ENCODE measurements around the gene MLC1.

Gene MLC1

DNA sequence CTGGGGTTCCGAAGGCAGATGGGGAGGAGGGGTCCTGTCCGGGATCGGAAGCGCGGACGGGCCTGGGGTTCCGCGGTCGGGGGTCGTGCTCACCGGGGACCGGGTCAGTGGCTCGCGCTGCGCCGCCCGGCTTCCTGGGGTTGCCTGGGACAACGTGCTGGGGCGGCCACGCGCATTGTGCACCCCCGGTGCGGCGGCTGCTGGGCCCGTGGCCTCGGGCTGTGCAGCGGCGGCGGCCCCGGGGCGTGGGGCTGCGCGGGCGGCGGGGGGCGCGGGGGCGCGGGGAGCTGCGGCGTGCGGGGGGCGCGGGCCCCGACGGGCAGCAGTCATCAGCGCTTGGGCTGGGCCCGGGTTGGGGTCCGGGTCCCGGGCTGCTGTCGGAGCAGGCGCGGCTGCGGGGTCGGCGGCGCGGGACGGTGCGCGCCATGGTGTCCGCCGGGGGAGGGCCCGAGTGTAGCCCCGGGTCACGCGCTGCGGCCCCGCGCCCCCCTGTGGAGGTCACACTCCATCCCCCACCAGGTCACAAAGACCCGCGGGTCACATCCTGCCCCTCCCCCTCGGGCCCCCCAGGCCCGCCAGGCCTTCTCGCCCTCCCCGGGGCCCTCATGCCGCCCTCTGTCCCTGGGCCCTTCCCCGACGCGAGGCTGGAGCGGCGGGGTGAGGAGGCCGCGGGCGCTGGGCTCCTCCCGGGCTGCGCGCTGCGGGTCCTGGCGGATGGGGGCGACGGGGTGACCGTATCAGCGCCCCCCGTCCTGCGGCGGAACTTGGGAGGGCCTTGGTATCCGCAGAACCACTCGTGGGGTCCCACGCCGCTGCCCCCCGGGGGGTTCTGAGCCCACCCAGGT lies 26.9 kb downstream of the MLC1 start, which contains the start of gene TTLL8:
Gene TTLL8, minus strand, starts transcription at position 238 of the 845 bp plus-strand sequence.
- no peak for DNase-seq

DNA sequence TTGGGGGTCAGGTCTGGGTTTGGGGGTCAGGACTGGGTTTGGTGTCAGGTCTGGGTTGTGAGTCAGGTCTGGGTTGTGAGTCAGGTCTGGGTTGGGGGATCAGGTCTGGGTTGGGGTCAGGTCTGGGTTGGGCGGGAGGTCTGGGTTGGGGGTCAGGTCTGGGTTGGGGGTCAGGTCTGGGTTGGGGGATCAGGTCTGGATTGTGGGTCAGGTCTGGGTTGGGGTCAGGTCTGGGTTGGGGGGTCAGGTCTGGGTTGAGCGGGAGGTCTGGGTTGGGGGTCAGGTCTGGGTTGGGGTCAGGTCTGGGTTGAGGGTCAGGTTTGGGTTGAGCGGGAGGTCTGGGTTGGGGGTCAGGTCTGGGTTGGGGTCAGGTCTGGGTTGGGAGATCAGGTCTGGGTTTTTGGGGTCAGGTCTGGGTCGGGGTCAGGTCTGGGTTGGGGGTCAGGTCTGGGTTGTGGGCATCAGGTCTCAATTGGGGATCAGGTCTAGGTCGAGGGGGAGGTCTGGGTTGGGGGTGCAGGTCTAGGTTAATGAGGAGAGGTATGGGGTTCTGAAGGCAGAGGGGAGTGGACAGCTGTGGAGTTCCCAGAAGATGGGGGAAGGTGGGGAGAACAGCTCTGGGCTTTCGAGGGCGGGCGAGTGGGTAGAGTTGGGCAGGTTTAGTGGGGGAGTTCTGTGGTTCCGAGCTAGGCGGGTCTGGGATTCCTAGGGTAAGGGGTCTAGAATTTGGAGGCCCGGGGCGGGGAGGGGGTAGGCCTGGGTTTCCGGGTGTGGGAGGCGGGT lies 27.8 kb downstream of the MLC1 start:
- DNase-seq, result no peak

- no peak for DNase-seq
Observed at GRCh38 chr22:50056214-50056972, 28.8 kb downstream of the MLC1 start.

- DNase-seq, result no peak
Observed at GRCh38 chr22:50053861-50054260, 31.4 kb downstream of the MLC1 start.

DNA sequence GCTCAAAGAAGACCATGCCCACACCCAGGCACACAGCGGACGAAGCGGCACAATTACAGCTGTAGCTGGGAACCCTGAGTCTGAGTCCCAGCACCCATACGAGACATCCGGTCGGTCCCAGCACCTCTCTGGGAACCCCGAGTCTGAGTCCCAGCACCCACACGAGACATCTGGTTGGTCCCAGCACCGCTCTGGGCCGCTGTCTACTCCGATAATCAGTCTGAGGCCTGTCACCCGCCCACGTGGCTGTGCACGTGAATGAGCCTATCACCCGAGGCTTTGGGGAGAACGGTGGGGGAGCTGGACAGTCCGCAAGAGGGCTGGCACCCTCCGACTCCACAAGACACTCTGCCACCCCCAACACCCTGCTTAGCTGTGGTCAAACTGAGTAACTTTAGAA lies 33.3 kb downstream of the MLC1 start:
- no peak for DNase-seq

- DNase-seq, result no peak
Observed at GRCh38 chr22:50049299-50050195, 35.7 kb downstream of the MLC1 start.

DNA sequence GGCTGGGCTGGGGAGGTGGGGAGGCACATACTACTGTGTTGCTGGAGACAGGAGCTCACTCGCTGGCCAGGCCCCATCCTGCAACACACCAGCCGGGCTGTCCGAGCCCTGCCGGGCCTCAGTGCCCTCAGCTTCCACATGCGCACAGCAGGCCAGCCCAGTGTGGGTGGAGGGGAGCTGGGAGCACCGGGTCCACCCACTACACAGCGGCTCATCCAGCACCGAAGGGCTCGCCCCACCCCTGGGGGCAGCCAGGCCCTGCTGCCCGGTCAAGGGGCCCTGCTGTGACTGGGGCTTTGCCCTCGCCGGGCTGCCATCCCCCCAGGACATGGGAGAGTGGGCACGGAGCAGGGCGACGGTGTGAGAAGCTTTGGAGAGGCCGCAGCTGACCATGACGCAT lies 36.4 kb downstream of the MLC1 start:
- DNase-seq, result no peak

DNA sequence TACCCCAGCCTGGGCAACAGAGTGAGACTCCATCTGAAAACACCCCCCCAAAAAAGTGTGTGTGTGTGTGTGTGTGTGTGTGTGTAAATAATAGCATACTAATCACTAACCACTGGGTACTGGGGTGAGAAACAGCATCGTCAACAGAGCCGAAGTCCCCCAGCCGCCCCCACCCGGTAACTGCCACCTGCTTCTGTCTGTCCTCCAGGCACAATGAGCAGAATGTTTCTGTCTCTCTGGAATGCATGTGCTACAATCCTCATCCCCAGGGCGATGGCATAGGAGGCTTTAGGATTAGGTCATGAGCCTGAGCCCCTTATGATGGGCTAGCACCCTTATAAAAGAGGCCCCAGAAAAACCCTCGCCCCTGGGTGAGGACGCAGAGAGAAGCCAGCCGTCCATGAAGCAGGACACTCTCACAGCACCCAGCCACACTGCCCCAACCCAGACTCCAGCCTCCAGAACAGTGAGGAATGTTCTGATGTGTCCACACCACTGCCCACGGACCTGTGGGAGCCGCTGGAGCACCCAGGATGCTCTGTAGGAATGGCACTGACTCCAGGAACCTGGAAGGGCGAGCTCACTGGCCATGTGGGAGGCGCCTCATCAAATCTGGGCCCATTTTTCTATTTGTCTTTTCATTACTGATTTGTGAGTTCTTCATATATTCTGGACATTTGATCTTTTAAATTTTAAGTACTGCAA lies 37.0 kb downstream of the MLC1 start:
- DNase-seq, result no peak

- DNase-seq, result no peak
Observed at GRCh38 chr22:50047346-50047745, 37.9 kb downstream of the MLC1 start.

- no peak for DNase-seq
Observed at GRCh38 chr22:50046481-50047245, 38.6 kb downstream of the MLC1 start.

DNA sequence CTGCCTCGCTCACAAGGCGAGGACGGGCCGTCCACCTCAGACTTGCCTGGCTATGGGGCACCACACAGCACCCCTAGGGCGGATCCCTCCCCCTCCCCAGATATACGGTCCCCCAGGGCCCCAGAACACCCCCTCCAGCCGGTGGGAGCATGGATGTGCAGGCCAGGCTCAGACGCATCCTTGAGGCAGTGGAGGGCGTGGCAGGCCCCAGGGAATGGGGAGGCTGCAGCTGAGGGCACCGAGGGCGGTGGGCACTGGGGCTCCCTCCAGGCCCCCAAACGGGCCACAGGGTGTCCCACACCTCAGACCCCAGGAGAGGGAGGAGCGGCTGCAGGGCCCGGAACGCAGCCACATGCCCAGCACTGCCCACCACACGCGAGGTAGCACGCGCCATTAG lies 39.2 kb downstream of the MLC1 start:
- no peak for DNase-seq

DNA sequence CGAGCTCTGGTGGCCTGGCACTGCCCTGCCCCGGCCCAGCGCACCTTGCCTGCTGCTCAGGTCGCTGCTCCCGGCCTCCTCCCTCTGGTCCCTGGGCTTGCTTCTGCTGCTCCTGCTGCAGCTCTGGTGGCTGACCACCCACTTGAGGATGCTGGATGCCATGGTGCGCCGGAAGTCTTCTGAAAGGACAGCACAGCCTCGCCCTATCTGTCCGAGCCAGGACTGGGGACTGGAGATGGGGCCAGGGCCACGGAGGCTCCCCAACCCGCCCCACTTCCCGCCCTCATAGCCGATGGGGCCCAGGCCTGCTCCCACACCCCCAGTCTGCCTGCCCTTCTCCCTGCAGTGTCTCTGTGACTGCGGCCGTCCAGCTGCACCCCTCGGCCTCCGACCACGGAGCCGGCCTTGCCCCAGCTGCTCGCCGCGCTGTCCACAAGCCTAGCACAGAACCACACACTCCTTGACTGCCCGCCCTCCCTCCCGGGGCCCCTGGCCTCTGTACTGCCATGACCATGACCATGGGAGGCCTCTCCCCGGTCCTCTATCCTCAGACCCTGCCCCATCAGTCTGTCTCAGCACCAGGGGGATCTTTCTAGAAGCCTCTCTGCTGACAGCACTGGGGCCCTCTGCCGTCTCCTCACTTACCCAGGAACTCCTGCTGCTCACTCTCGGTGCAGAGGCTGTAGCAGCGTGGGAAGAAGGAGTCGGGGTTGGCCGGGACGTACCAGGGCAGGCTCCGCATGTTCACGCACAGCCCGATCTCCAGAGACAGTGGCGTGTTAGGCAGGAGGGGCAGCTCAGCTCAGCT lies 39.8 kb downstream of the MLC1 start:
- DNase-seq, result no peak

GRCh38 chr22:50044485-50045118 lies 40.6 kb downstream of the MLC1 start:
- no peak for DNase-seq

- no peak for DNase-seq
Observed at GRCh38 chr22:50041361-50042065, 43.7 kb downstream of the MLC1 start.

GRCh38 chr22:50040717-50041116 lies 44.5 kb downstream of the MLC1 start:
- DNase-seq, result no peak

DNA sequence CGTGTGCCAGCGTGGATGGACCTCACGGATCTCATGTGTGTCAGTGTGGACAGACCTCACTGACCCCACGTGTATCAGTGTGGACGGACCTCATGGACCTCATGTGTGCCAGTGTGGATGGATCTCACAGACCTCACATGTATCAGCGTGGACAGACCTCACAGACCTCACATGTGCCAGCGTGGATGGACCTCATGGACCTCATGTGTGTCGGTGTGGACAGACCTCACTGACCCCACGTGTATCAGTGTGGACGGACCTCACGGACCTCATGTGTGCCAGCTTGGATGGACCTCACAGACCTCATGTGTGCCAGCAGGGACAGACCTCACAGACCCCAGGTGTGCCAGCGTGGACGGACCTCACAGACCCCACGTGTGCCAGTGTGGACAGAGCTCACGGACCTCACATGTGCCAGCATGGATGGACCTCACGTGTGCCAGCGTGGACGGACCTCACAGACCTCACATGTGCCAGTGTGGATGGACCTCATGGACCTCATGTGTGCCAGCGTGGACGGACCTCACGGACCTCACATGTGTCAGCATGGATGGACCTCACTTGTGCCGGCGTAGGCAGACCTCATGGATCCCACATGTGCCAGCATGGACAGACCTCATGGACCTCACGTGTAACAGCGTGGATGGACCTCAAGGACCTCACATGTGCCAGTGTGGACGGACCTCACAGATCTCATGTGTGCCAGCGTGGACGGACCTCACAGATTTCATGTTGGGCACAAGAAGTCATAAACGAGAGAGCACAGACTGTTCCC lies 45.4 kb downstream of the MLC1 start:
- DNase-seq, result no peak

- no peak for DNase-seq
Observed at GRCh38 chr22:50035976-50036724, 49.1 kb downstream of the MLC1 start.
